WERI-Rb-1 (cell line): ENCODE data around the gene MAML3.

Experiments
- DNase-seq: peaks from one replicate; pipeline ENCODE4 v3.0.0-alpha.2; 2020
- H3K27ac ChIP-seq: fragments of 250-450 bp; sonication (Bioruptor Pico); 2 replicates; pipeline ENCODE4 v1.5.1; 2020; ENCODE audit warnings: mild to moderate bottlenecking, moderate library complexity
- H3K27me3 ChIP-seq: fragments of 250-450 bp; sonication (Bioruptor Pico); 2 replicates; pipeline ENCODE4 v1.5.1; 2021; ENCODE audit warnings: mild to moderate bottlenecking, low read depth, moderate library complexity; ENCODE audit not compliant: insufficient read depth, severe bottlenecking
- H3K36me3 ChIP-seq: fragments of 250-450 bp; sonication (Bioruptor Pico); 2 replicates; pipeline ENCODE4 v1.5.1; 2020; ENCODE audit warnings: mild to moderate bottlenecking, moderate library complexity
- H3K4me3 ChIP-seq: 2 replicates; pipeline ENCODE4 v1.5.1; 2011; ENCODE audit warnings: low read depth, mild to moderate bottlenecking, control low read depth, low read length
- H3K9me3 ChIP-seq: fragments of 250-450 bp; sonication (Bioruptor Pico); 2 replicates; pipeline ENCODE4 v1.5.1; 2021; ENCODE audit warnings: mild to moderate bottlenecking, moderate library complexity; ENCODE audit not compliant: severe bottlenecking
- TF ChIP-seq, protein P1 (sequence below): IDR thresholded peaks from 2 replicates; pipeline ENCODE4 v1.5.1; 2011; ENCODE audit warnings: low read depth, mild to moderate bottlenecking, control low read depth, inconsistent platforms, low read length

MAML3 gene

GRCh38 chr4:140020457-140021361, 133.3 kb downstream of the MAML3 start:
- H3K36me3 ChIP-seq = no peaks in the 10 kb centered on the region
- H3K9me3 ChIP-seq = peaks cover 1% of the 10 kb centered on the region
- DNase-seq = no peak
- TF ChIP-seq, protein P1, sequence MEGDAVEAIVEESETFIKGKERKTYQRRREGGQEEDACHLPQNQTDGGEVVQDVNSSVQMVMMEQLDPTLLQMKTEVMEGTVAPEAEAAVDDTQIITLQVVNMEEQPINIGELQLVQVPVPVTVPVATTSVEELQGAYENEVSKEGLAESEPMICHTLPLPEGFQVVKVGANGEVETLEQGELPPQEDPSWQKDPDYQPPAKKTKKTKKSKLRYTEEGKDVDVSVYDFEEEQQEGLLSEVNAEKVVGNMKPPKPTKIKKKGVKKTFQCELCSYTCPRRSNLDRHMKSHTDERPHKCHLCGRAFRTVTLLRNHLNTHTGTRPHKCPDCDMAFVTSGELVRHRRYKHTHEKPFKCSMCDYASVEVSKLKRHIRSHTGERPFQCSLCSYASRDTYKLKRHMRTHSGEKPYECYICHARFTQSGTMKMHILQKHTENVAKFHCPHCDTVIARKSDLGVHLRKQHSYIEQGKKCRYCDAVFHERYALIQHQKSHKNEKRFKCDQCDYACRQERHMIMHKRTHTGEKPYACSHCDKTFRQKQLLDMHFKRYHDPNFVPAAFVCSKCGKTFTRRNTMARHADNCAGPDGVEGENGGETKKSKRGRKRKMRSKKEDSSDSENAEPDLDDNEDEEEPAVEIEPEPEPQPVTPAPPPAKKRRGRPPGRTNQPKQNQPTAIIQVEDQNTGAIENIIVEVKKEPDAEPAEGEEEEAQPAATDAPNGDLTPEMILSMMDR = no peak
- no peak overlapping the region for H3K4me3 ChIP-seq
- H3K27ac ChIP-seq = no peak overlapping the region
- H3K27me3 ChIP-seq = no peaks in the 10 kb centered on the region

DNA sequence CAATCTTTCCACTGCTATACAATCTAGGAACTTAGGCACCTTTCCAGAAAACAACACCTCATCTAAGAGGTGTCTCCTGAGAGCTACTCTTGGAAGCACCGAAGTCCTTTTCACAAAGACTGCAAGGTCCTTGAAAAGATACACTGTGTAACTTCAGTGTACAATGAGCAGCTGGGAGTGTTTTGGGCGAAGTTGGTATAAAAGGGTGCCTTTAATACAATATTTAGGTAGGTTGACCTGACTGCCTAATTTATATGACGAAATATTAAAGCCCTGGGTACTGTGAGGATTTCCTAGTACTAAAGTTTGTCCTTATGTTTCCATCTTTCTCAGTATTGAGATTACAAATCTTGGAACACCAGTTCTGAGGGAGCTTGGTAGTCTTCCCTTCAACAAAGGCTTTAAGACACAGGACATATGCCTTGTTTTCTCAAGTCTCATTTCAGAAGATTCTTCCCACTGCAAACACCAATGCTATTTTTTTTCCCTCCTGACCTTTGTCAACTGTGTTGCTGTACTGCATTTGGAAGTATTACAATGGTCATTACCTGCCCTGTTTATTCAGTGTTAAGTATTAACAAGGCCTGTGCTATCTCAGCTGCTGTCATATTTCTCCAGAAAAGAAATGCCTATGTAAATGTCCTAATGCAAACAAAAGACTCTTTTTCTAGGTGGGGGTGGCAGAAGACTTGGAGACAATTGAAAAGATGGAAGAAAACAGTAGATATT, 134.2 kb downstream of the MAML3 start:
- Histone ChIP-seq H3K9me3 (peaks cover 5% of the 10 kb centered on the region), H3K4me3 (no peak overlapping the region), H3K27me3 (no peaks in the 10 kb centered on the region), H3K27ac (no peak overlapping the region), H3K36me3 (no peaks in the 10 kb centered on the region)
- TF ChIP-seq, protein P1 = no peak
- DNase-seq = no peak

GRCh38 chr4:140018931-140019618, 134.9 kb downstream of the MAML3 start:
- DNase-seq = no peak
- TF ChIP-seq, protein P1 = no peak
- H3K27ac ChIP-seq = no peak overlapping the region

GRCh38 chr4:140014284-140014683, 139.7 kb downstream of the MAML3 start:
- peaks cover 5% of the 10 kb centered on the region for H3K9me3 ChIP-seq
- no peak overlapping the region for H3K27ac ChIP-seq
- H3K4me3 ChIP-seq = no peak overlapping the region
- H3K27me3 ChIP-seq = no peaks in the 10 kb centered on the region
- H3K36me3 ChIP-seq = no peaks in the 10 kb centered on the region
- TF ChIP-seq, protein P1 = no peak
- DNase-seq = no peak

More at GRCh38 chr4:140018931-140019618, 134.9 kb downstream of the MAML3 start:
- Histone ChIP-seq H3K9me3 (peaks cover 5% of the 10 kb centered on the region), H3K36me3 (no peaks in the 10 kb centered on the region), H3K4me3 (no peak overlapping the region), H3K27me3 (no peaks in the 10 kb centered on the region)

DNA sequence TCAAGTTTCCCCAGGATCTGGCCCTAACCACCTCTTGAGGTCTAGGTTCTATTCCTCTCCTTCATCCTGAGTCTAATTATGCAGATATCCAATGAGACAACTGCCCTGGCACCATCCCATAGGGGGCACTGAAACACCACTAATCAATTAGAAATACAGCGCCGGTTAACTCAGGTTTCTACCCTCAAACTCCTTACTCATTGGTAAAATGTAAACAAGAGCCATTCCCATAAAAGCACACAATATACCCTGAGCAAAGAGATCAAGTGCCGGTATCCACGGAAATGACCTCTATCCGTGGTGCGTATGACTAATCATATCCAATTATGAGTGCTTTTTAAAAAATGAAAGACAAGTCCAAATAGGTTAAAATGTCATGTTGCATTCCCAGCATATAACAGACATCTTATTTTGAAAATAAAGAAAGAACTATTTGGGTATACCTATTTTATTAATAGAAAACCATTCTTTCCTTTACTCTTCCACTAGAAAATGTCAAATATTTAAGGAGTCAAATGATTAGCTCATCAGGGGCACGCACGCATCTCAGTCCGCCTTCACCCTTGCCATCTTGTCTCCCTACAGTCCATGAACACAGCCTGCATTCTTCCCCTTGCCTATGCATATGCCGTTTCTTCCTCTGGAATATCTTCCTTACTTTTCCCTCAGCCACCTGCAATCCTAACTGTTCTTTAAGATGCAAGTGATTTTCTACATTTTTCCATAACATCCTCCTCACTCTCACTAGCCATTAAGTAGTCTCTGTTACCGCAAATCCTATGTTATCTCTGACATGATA, 141.1 kb downstream of the MAML3 start:
- TF ChIP-seq, protein P1 = peak; percentile 41; the same call in 1 of the 2 replicates

More for the DNA sequence above, 141.1 kb downstream of the MAML3 start:
- no peaks in the 10 kb centered on the region for H3K36me3 ChIP-seq
- H3K9me3 ChIP-seq = peaks cover 5% of the 10 kb centered on the region
- H3K27me3 ChIP-seq = no peaks in the 10 kb centered on the region
- DNase-seq = peak; percentile 51
- no peak overlapping the region for H3K4me3 ChIP-seq
- H3K27ac ChIP-seq = no peak overlapping the region
